ENCODE results near the gene MYZAP.

GRCh38 chr15:57596978-57597377 lies 5.3 kb downstream of the MYZAP start:
- no peak for TF ChIP-seq REST (IDR thresholded peaks at IDR 0.05; ENCODE audit: low read depth, low read length)
- TF ChIP-seq POLR2AphosphoS5 (IDR thresholded peaks at IDR 0.05; ENCODE audit: low read depth, low read length) = no peak
- no peak for TF ChIP-seq RXRA (IDR thresholded peaks at IDR 0.05; ENCODE audit: borderline replicate concordance, low read depth)
- TF ChIP-seq GATA2 (CRISPR knock-in tag; IDR thresholded peaks at IDR 0.05) = no peak
- TF ChIP-seq CTCF (IDR thresholded peaks at IDR 0.05) = no peak
- TF ChIP-seq MAX (IDR thresholded peaks at IDR 0.05; ENCODE audit: low read depth) = no peak
- no peak for TF ChIP-seq MXI1 (IDR thresholded peaks at IDR 0.05; ENCODE audit: low read depth, low read length)
- no peak for TF ChIP-seq EZH2phosphoT487 (IDR thresholded peaks at IDR 0.05; ENCODE audit: borderline replicate concordance, low read depth)
- TF ChIP-seq TCF12 (IDR thresholded peaks at IDR 0.05) = no peak
- no peak for TF ChIP-seq RAD21 (IDR thresholded peaks at IDR 0.05; ENCODE audit: low read length)
- TF ChIP-seq SMC3 (IDR thresholded peaks at IDR 0.05; ENCODE audit: low read depth, low read length) = no peak
- no peak for TF ChIP-seq TAF1 (IDR thresholded peaks at IDR 0.05; ENCODE audit: borderline replicate concordance, low read depth, low read length)
- TF ChIP-seq NRF1 (IDR thresholded peaks at IDR 0.05; ENCODE audit: low read depth, low read length) = no peak
- no peak for TF ChIP-seq YY1 (IDR thresholded peaks at IDR 0.05; ENCODE audit: low read depth)

All from SK-N-SH (cell line).